Aorta (tissue), 5 donors: ENCODE data around the gene SPINK1. TPM values are rescaled to one million over a fixed set of nuclear protein-coding genes. Genes with fewer than 3 reads are reported as not detected.
"Not testable (repeated sequence)": the region's sequence is repeated elsewhere in the genome, so short reads cannot be mapped to it uniquely, and the experiment has no call there.

ENCODE experiments used
- ATAC-seq: fragments of 200-7000 bp; cut with Tn5 transposase; one replicate; pipeline ENCODE4 v1.9.1; 2022; ENCODE audit warnings: moderate library complexity; ENCODE audit not compliant: low FRiP score
- DNase-seq, 2 donors: peaks; one replicate each; pipeline ENCODE4 v3.0.0-alpha.2; 2020
- H3K27ac ChIP-seq, 2 donors: one replicate each; pipeline ENCODE4 v1.5.1; 2013; ENCODE audit warnings: low read length in 2 of 2, mild to moderate bottlenecking in 2 of 2, moderate library complexity in 2 of 2, control low read depth in 1 of 2, inconsistent platforms in 1 of 2, low read depth in 1 of 2
- H3K27me3 ChIP-seq, 2 donors: one replicate each; pipeline ENCODE4 v1.6.1; 2013; ENCODE audit warnings: control low read depth in 1 of 2, low read length in 1 of 2, mild to moderate bottlenecking in 1 of 2, moderate library complexity in 1 of 2; ENCODE audit not compliant: insufficient read depth in 2 of 2, control insufficient read depth in 1 of 2
- H3K36me3 ChIP-seq, 2 donors: one replicate each; pipeline ENCODE4 v1.6.1; 2013; ENCODE audit warnings: control low read depth in 1 of 2, low read length in 1 of 2, mild to moderate bottlenecking in 1 of 2; ENCODE audit not compliant: insufficient read depth in 2 of 2, control insufficient read depth in 1 of 2
- H3K4me1 ChIP-seq, 2 donors: one replicate each; pipeline ENCODE4 v1.6.1; 2013; ENCODE audit warnings: low read length in 2 of 2, control low read depth in 1 of 2, mild to moderate bottlenecking in 1 of 2, moderate library complexity in 1 of 2; ENCODE audit not compliant: insufficient read depth in 2 of 2, control insufficient read depth in 1 of 2
- H3K4me3 ChIP-seq, 2 donors: one replicate each; pipeline ENCODE4 v1.5.1; 2013; ENCODE audit warnings: low read length in 2 of 2, control low read depth in 1 of 2, mild to moderate bottlenecking in 1 of 2
- H3K9me3 ChIP-seq: one replicate; pipeline ENCODE4 v1.6.1; 2013; ENCODE audit warnings: mild to moderate bottlenecking, low read length; ENCODE audit not compliant: control insufficient read depth
- WGBS, 2 donors: extraction: QIAGEN DNeasy Blood & Tissue Kit; methylation state at CpG; one replicate each; pipeline ENCODE4 v1.1.7; 2013; 5-methylcytosine and 5-hydroxymethylcytosine counted together
- intact Hi-C, 2 donors: fragments of 100-400 bp; cut with DNase I; formaldehyde crosslinking; loops; one replicate each; pipeline versions ENCODE4 v1.14.2 to v1.15.0; 2022
- long read RNA-seq, 2 donors: library from polyadenylated mRNA; unstranded; transcript quantifications; one replicate each; pipeline ENCODE4 v2.0.0, GENCODE V29; 2020 to 2021
- polyA plus RNA-seq, 2 donors: library from polyadenylated mRNA; stranded (reverse); fragments of 200-250 nt; gene quantifications; one replicate each; pipeline ENCODE4 v1.2.3, GENCODE V29; 2013
- total RNA-seq, 2 donors: library from RNA; stranded (reverse); fragmentation: NEBNext Ultra II Directional; extraction: Animal tissue kit (Norgen Biotek cat#: 25700); gene quantifications; one replicate each; pipeline ENCODE4 v1.2.1, GENCODE V29; 2021
- donor health status: healthy with polysubstance abuse.
- donor health status: Bipolar disorder and iron deficiency.
- donor health status: DM: no; HTN: no; CAD: no.
- donor health status: DM: no; HTN: no; CAD: no.
- donor health status: DM: yes; HTN: yes; CAD: no.

The SPINK1 gene, protein sequence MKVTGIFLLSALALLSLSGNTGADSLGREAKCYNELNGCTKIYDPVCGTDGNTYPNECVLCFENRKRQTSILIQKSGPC
- 10 to 100 TPM; 13.7 to 17.0 TPM for total RNA-seq
- polyA plus RNA-seq: 10 to 100 TPM in 1 of 2 donors, 1 to 10 TPM in 1; 9.4 to 67.7 TPM
- long read RNA-seq, donor 1, partial matches to known transcripts: 1 of 9 reads
- long read RNA-seq, donor 1, other reads (novel, unspliced or antisense): 8 of 9 reads
- long read RNA-seq, donor 2, partial matches to known transcripts: 1 of 5 reads
- long read RNA-seq, donor 2, other reads (novel, unspliced or antisense): 4 of 5 reads

DNA sequence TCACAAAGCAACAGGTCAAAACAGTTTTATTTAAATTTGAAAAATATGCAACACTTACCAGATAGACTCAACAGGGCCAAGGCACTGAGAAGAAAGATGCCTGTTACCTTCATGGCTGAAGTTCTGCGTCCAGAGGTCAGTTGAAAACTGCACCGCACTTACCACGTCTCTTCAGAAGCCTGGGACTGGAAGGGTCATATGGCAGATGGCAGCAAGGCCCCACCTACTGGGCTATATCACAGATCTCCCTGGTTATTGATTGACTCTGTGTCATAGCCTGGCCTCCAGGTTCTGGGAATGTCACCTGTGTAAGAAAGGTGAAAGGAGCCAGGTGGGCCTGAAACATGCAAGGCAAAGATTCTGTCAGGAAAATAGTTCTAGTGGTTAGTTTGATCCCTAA is at the start of gene SPINK1:
Gene SPINK1 (minus strand): TSS at position 207 of the 400 bp plus-strand sequence. CDS start 94 bp downstream, at position 113.
- Histone ChIP-seq H3K4me1 (no peaks in the 10 kb centered on the region), H3K4me3 (no peak within 1 kb of the TSS), H3K36me3 (no peaks in the 10 kb centered on the region), H3K9me3 (no peaks in the 10 kb centered on the region), H3K27me3 (no peaks in the 10 kb centered on the region), H3K27ac (no peak within 1 kb of the TSS)
- ATAC-seq: no peak
- no peak for DNase-seq
- intact Hi-C loops: no loop called here
- 96% methylated on average over 3 of the region's 3 CpGs for WGBS, 2 donors

DNA sequence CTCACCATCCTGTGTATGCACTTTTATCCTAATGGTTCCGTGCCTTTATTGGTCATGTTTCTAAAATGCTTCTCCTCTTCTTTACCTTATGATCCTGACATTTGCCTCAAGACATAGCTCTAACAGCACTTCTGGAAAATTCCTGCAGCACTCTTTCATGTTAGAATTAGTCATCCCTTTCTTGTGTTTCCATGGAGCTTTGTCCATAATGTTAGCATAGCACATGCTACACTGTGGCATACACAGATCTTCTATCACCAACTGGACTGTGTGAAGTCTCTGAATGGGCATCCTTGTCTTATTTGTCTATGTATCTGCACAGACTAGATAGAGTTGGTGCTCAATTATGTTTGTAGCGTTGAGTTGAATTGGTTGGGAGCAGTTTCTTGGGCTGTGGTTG is 49.0 kb upstream of the SPINK1 start:
- Histone ChIP-seq H3K9me3 (no peaks in the 10 kb centered on the region), H3K4me1 (peaks cover 0 to 3% of the 10 kb centered on the region in 2 donors), H3K4me3 (no peak overlapping the region), H3K27ac (no peak overlapping the region), H3K27me3 (no peaks in the 10 kb centered on the region), H3K36me3 (peaks cover 0 to 5% of the 10 kb centered on the region in 2 donors)
- ATAC-seq (no peak), DNase-seq (no peak)
- WGBS, 2 donors: 94 to 98% methylated on average over 2 of the region's 2 CpGs
- intact Hi-C loops: no loop called here

GRCh38 chr5:147879784-147880183 is 48.3 kb upstream of the SPINK1 start:
- no peak for ATAC-seq
- Histone ChIP-seq H3K4me3 (no peak overlapping the region), H3K36me3 (peaks cover 0 to 5% of the 10 kb centered on the region in 2 donors), H3K4me1 (peaks cover 0 to 3% of the 10 kb centered on the region in 2 donors), H3K27ac (no peak overlapping the region), H3K27me3 (no peaks in the 10 kb centered on the region), H3K9me3 (no peaks in the 10 kb centered on the region)
- intact Hi-C loops: no loop called here
- WGBS, 2 donors: 96 to 98% methylated on average over 3 of the region's 3 CpGs
- DNase-seq: no peak

GRCh38 chr5:147878066-147878759 is 46.7 kb upstream of the SPINK1 start, which contains the start of gene SCGB3A2:
Gene SCGB3A2, plus strand, starts transcription at chr5:147878711. Its CDS starts 93 bp downstream, at chr5:147878804.
- WGBS, 2 donors: 16 to 22% methylated on average over 2 of the region's 2 CpGs
- H3K27me3 ChIP-seq: no peaks in the 10 kb centered on the region
- intact Hi-C loops: no loop called here
- H3K27ac ChIP-seq: no peak within 1 kb of the TSS
- H3K4me1 ChIP-seq: peaks cover 0 to 3% of the 10 kb centered on the region in 2 donors
- ATAC-seq: no peak
- no peak for DNase-seq
- H3K4me3 ChIP-seq: no peak within 1 kb of the TSS
- H3K9me3 ChIP-seq: no peaks in the 10 kb centered on the region
- H3K36me3 ChIP-seq: peaks cover 0 to 5% of the 10 kb centered on the region in 2 donors

DNA sequence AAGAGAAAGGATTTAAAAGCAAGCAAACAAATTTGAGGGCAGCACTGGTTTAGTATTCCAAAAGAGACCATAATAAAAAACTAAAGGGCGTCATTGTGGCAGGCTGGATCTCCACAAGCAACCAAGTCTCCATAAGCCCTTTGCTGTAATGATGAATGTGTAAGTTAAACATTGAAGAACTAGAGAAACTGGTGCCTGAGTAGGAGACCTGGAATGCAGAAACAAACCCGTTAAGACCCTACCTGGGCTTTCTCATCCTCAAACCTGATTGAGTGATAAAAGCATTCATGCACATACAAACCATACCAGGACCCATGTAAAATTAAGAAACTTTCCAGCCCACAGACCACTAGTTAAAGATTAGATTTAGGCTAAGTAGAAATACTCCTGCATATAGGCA is 45.2 kb upstream of the SPINK1 start:
- intact Hi-C loops: no loop called here
- Histone ChIP-seq H3K27me3 (no peaks in the 10 kb centered on the region), H3K27ac (no peak overlapping the region), H3K9me3 (no peaks in the 10 kb centered on the region), H3K4me1 (peaks cover 0 to 3% of the 10 kb centered on the region in 2 donors), H3K4me3 (no peak overlapping the region), H3K36me3 (peaks cover 0 to 3% of the 10 kb centered on the region in 2 donors)
- no peak for ATAC-seq
- no peak for DNase-seq
- 80 to 82% methylated on average over 2 of the region's 2 CpGs for WGBS, 2 donors

DNA sequence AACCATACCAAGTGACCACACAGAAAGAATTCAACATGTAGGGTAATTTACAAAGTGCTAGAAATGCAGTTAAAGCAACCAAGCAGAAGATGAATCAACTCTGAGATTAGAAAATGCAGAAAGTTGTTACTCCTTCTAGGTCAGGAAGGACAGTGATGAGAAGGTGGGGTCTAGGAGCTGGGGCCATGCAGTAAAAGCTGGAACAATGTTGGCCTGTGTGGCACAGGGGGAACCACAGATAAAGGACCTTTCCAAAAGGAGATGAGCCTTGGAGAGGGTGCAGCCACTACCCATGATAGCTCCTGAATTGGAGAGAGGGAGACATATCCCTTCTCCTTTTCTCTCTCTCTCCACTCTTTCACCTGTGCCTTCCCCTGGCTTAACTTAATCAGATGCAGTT is 44.7 kb upstream of the SPINK1 start:
- intact Hi-C loops: no loop called here
- no peak for ATAC-seq
- no peak overlapping the region for H3K4me3 ChIP-seq
- peaks cover 0 to 3% of the 10 kb centered on the region in 2 donors for H3K4me1 ChIP-seq
- no peak for DNase-seq
- H3K27ac ChIP-seq: no peak overlapping the region
- H3K36me3 ChIP-seq: peaks cover 0 to 3% of the 10 kb centered on the region in 2 donors
- H3K27me3 ChIP-seq: no peaks in the 10 kb centered on the region
- no peaks in the 10 kb centered on the region for H3K9me3 ChIP-seq

- DNase-seq: no peak
- intact Hi-C loops: no loop called here
- ATAC-seq: no peak
- H3K9me3 ChIP-seq: no peaks in the 10 kb centered on the region
- no peak overlapping the region for H3K27ac ChIP-seq
- no peaks in the 10 kb centered on the region for H3K27me3 ChIP-seq
- H3K36me3 ChIP-seq: no peaks in the 10 kb centered on the region
- WGBS, 2 donors: 46 to 53% methylated on average over 3 of the region's 3 CpGs
- H3K4me3 ChIP-seq: no peak overlapping the region
- peaks cover 0 to 3% of the 10 kb centered on the region in 2 donors for H3K4me1 ChIP-seq
Measured at GRCh38 chr5:147874910-147875367, 43.5 kb upstream of the SPINK1 start.

DNA sequence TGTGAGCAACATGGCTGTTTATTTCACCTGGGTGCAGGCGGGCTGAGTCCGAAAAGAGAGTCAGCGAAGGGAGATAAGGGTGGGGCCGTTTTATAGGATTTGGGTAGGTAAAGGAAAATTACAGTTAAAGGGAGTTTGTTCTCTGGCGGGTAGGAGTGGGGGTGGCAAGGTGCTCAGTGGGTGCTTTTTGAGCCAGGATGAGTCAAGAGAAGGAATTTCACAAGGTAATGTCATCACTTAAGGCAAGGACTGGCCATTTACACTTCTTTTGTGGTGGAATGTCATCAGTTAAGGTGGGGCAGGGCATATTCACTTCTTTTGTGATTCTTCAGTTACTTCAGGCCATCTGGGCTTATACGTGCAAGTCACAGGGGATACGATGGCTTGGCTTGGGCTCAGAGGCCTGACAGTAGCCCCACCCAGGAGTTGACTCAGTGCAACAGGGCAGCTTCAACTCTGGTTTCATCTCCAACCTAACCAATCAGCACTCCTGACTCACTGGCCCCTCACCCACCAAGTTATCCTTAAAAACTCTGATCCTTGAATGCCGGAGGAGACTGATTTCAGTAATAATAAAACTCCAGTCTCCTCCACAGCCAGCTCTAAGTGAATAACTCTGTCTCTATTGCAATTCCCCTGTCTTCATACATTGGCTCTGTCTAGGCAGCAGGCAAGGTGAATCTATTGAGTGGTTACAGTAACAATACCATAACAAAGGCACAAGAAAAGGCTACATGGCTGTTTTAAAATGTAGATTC is 42.8 kb upstream of the SPINK1 start:
- H3K4me3 ChIP-seq, intact Hi-C loops, H3K36me3 ChIP-seq, ATAC-seq, H3K9me3 ChIP-seq, H3K27me3 ChIP-seq, H3K4me1 ChIP-seq, DNase-seq, H3K27ac ChIP-seq: not testable (repeated sequence)
- whole genome bisulfite sequencing, 2 donors: 78 to 88% methylated on average over 5 of the region's 8 CpGs
